ENCODE measurements around the gene EIF2B1.

The EIF2B1 gene

GRCh38 chr12:123633379-123634141, at the start of gene EIF2B1, which contains the start of gene GTF2H3:
EIF2B1 (minus strand) TSS chr12:123633686; CDS start chr12:123633557, 129 bp downstream.
GTF2H3 (plus strand) TSS chr12:123633829; CDS start chr12:123633860, 31 bp downstream.
- DNase-seq: peak; percentile 99

- DNase-seq: no peak
Observed at GRCh38 chr12:123681605-123682004, 48.1 kb upstream of the EIF2B1 start.

- DNase-seq: no peak
Observed at GRCh38 chr12:123678981-123679380, 45.5 kb upstream of the EIF2B1 start.

GRCh38 chr12:123676616-123677320, 43.3 kb upstream of the EIF2B1 start:
- DNase-seq: no peak

GRCh38 chr12:123675436-123675835, 42.0 kb upstream of the EIF2B1 start:
- no peak for DNase-seq

GRCh38 chr12:123671876-123672275, 38.4 kb upstream of the EIF2B1 start:
- DNase-seq: no peak

GRCh38 chr12:123670882-123671728, 37.6 kb upstream of the EIF2B1 start, which contains the start of gene TCTN2:
TCTN2 (plus strand) TSS chr12:123671113; CDS start chr12:123671241, 128 bp downstream.
- DNase-seq: peak; percentile 94

GRCh38 chr12:123667771-123668170, 34.3 kb upstream of the EIF2B1 start:
- no peak for DNase-seq

GRCh38 chr12:123659996-123660727, 26.7 kb upstream of the EIF2B1 start:
- DNase-seq: no peak

- no peak for DNase-seq
Observed at GRCh38 chr12:123657211-123657610, 23.7 kb upstream of the EIF2B1 start.

- DNase-seq: no peak
Observed at GRCh38 chr12:123656392-123656791, 22.9 kb upstream of the EIF2B1 start.

GRCh38 chr12:123655420-123655819, 21.9 kb upstream of the EIF2B1 start:
- DNase-seq: no peak

GRCh38 chr12:123654129-123654701, 20.7 kb upstream of the EIF2B1 start:
- no peak for DNase-seq

- no peak for DNase-seq
Observed at GRCh38 chr12:123648401-123648800, 14.9 kb upstream of the EIF2B1 start.

GRCh38 chr12:123645878-123646277, 12.4 kb upstream of the EIF2B1 start:
- no peak for DNase-seq

- DNase-seq: no peak
Observed at GRCh38 chr12:123645380-123645779, 11.9 kb upstream of the EIF2B1 start.

GRCh38 chr12:123643911-123644310, 10.4 kb upstream of the EIF2B1 start:
- DNase-seq: no peak

GRCh38 chr12:123634142-123634561, 666 bp upstream of the EIF2B1 start:
- DNase-seq: no peak

- DNase-seq: no peak
Observed at GRCh38 chr12:123621619-123622530, 11.6 kb downstream of the EIF2B1 start.

- DNase-seq: no peak
Observed at GRCh38 chr12:123621101-123621500, 12.4 kb downstream of the EIF2B1 start.

GRCh38 chr12:123617580-123617979, 15.9 kb downstream of the EIF2B1 start:
- DNase-seq: no peak

Measured in retina (tissue), 1 donor.